Lower leg skin (tissue), 4 donors: Measurements from ENCODE around the gene SRSF10. TPM values are rescaled to one million over a fixed set of nuclear protein-coding genes. Genes with fewer than 3 reads are reported as not detected.
A peak's percentile ranks its signal among the peaks of the same experiment; 100 is the strongest.
"Not testable (repeated sequence)": the region's sequence is repeated elsewhere in the genome, so short reads cannot be mapped to it uniquely, and the experiment has no call there.

Experiments used
- DNase-seq, 2 donors: peaks; one replicate each; pipeline ENCODE4 v3.0.0-alpha.2; 2019; ENCODE audit warnings: low spot score in 2 of 2
- H3K4me3 ChIP-seq: fragments of 200-600 bp; sonication (generic); 2 replicates; pipeline ENCODE4 v1.5.1; 2017; ENCODE audit warnings: mild to moderate bottlenecking, low read depth; ENCODE audit not compliant: poor library complexity, severe bottlenecking
- POLR2A ChIP-seq, 2 donors: fragments of 450-650 bp; IDR thresholded peaks; one replicate each; pipeline ENCODE4 v1.6.1; 2016 to 2017; ENCODE audit warnings: antibody characterized with exemption in 2 of 2, mild to moderate bottlenecking in 1 of 2, moderate library complexity in 1 of 2
- WGBS, 2 donors: methylation state at CpG; one replicate each; pipeline ENCODE4 v1.1.5; 2018; 5-methylcytosine and 5-hydroxymethylcytosine counted together
- intact Hi-C: fragments of 100-400 bp; cut with DNase I; formaldehyde crosslinking; loops from one replicate; pipeline ENCODE4 v1.15.0; 2023; ENCODE audit warnings: low total_unique reads
- total RNA-seq, 4 donors: library from RNA; depleted of rRNA; stranded (reverse); fragments of >200 nt; gene quantifications; one replicate each; pipeline ENCODE4 v1.1.0, GENCODE V29; 2016
- TF ChIP-seq, protein P1 (sequence below), 3 donors: fragments of 450-650 bp; IDR thresholded peaks; one replicate each; pipeline ENCODE4 v1.5.1; 2016; ENCODE audit warnings: antibody characterized with exemption in 3 of 3, mild to moderate bottlenecking in 3 of 3, moderate library complexity in 2 of 3

The SRSF10 gene
- total RNA-seq, 4 donors from 2014 or later = 41.3 to 68.3 (median 47.4) TPM

DNA sequence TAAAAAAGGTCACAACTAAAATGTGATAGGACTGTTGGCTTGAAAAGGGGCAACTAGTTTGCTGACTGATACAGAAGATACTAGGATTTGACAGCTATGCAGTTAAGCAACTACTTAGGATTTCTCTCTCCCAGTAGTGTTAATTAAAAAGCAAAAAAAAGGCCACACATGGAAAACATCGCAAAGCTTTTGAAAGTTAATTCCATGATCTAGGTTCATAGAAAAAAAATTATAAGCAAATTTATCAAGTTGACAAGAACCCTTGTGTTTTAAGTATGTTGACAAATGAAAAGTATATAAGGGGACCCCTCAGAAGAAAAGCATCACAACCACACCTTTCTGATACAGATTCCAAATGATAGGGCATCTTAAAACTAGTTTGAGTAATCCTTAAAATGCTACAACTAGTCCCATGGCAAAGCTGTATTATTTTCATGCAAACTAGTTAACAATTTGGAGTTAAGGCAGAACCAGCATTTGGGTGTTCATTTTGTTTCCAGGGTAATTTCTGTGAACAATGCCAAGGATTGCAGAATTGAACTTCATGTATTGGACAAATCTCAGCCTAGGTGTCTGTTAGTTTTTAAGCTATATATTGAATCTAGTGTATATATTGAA is 16.4 kb downstream of the SRSF10 start:
- intact Hi-C loops = no loop called here
- 72 to 73% methylated on average over 1 of the region's 1 CpG for whole genome bisulfite sequencing, 2 donors
- no peak for DNase-seq
- H3K4me3 ChIP-seq = no peak overlapping the region
- TF ChIP-seq POLR2A (IDR thresholded peaks at IDR 0.05) = no peak
- TF ChIP-seq, protein P1, sequence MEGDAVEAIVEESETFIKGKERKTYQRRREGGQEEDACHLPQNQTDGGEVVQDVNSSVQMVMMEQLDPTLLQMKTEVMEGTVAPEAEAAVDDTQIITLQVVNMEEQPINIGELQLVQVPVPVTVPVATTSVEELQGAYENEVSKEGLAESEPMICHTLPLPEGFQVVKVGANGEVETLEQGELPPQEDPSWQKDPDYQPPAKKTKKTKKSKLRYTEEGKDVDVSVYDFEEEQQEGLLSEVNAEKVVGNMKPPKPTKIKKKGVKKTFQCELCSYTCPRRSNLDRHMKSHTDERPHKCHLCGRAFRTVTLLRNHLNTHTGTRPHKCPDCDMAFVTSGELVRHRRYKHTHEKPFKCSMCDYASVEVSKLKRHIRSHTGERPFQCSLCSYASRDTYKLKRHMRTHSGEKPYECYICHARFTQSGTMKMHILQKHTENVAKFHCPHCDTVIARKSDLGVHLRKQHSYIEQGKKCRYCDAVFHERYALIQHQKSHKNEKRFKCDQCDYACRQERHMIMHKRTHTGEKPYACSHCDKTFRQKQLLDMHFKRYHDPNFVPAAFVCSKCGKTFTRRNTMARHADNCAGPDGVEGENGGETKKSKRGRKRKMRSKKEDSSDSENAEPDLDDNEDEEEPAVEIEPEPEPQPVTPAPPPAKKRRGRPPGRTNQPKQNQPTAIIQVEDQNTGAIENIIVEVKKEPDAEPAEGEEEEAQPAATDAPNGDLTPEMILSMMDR (IDR thresholded peaks at IDR 0.05) = no peak

DNA sequence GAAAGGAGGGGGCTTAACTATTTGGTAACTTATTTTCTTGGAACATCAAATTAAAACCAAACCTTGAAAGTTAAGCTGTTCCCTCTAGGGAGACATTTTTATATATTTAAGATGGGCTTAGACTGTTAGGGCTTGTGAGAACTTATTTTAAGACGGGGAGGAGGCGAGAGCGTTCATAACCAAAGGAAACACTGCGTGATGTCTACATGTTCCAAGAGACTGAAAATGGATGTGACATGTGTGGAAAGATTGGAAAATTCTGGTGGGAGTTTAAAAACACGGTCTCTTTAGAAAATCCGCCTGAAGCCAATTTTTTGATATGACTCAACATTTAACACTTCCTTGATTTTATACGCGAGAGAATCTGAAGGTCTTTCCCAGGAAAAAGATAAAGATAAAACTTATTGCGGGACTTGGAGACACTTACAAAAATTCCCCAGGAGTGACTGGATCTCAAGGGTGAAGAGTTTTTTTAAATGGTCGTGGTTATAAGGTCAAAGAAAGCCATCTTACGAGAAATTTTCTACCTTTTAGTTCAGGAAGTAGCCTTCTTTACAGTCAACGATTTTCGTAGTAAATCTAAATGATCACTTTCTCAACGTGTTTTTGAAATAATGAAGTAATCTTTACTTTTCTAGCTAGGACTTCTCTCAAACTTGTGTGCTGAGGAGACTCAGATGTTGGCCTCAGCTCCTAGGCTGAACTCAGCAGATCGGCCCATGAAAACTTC is 19.7 kb downstream of the SRSF10 start:
- TF ChIP-seq, protein P1 (IDR thresholded peaks at IDR 0.05) = no peak
- no peak for TF ChIP-seq POLR2A (IDR thresholded peaks at IDR 0.05)
- no peak for DNase-seq
- H3K4me3 ChIP-seq = peak overlapping the region; percentile 71

DNA sequence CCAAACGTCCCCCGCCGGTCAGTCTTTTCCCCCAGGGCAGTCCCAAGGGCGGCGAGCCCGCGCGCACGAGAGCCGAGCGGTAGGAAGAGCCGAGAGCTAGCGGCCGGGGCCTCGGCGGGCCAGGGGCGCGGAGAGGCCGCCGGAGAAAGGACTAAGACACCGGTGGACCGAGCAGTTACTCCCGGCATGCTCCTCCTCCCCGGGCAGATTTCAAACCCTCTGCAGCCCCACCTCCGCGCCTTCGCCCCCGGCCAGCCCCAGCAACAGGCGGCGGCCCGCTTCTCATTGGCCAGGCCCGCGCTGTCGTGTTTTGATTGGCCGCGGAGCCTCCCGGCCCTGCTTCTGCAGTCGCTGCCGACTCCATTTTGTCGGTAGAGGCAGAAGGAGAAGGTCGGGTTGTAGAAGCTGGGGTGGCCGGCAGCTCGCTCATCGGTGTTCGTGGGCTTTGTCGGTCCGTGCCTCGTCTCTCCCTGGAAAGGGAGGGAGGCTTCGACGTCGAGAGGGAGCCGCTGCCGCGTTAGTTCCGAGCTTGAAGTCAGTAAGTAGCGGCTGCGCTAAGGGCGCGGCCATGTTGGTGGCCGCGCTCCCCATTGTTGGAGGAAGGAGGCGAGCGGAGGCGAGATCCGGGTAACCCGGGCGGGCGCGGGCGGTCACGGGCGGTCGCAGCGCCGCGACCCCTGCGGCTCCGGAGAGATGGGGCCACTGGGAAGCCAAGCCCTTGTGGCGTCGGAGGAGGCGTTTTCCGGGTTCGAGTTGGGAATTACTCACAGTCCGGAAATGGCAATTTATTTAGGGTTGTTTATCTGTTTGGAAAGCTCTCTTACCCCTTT is 20.5 kb downstream of the SRSF10 start, which contains the start of gene PNRC2:
Gene PNRC2 (plus strand): TSS at position 368 of the 830 bp plus-strand sequence. CDS start 1,630 bp downstream, outside the sequence.
- 0 to 1% methylated on average over 62 to 80 of the region's 84 CpGs for WGBS, 2 donors

More for the DNA sequence above, 19.7 kb downstream of the SRSF10 start:
- intact Hi-C loops = no loop called here
- 0% methylated on average over 15 of the region's 15 CpGs for WGBS, 2 donors

DNA sequence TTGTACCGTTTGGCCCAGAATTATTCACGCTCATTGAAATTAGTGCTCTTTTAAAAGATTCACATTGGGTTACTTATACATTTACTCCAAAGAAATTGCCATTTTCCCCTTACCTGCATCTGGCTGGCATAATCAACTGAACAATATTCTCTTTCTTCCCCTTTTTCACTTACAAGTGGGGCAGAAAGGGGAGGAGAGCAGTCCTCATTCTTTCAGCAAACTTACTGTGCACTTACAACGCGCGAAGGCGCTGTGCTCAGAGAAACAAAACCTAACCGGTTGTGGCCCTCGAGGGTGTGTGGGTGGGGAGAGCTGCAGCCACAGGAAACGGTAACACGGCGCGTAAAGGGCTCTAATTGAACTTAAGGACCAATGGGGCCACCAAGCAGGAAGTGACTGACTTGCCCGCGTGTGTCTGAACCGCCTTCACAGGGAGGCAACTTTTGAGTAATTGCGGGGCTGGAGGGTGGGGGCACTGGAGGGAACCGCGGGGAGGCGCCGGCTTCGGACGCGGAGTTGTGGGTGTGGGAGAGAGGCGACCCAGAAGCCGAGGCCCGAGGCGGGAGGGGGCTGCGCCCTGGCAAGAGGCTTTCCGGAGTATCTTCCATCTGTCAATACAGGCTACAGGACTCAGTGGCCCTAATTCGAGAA is 21.2 kb downstream of the SRSF10 start:
- 0 to 1% methylated on average over 30 of the region's 30 CpGs for WGBS, 2 donors
- H3K4me3 ChIP-seq = peak overlapping the region; percentile 71
- peak; percentile 90 to 97 for DNase-seq
- TF ChIP-seq, protein P1 (IDR thresholded peaks at IDR 0.05) = no peak
- no peak for TF ChIP-seq POLR2A (IDR thresholded peaks at IDR 0.05)
- intact Hi-C loops = no loop called here

More for the DNA sequence above, 20.5 kb downstream of the SRSF10 start, which contains the start of gene PNRC2:
- peak in 1 of 2 donors; percentile 90 for TF ChIP-seq POLR2A (IDR thresholded peaks at IDR 0.05)
- TF ChIP-seq, protein P1 (IDR thresholded peaks at IDR 0.05) = no peak
- peak; percentile 97 to 100 for DNase-seq
- intact Hi-C loops = no loop called here
- H3K4me3 ChIP-seq = peak within 1 kb of the TSS; percentile 71

DNA sequence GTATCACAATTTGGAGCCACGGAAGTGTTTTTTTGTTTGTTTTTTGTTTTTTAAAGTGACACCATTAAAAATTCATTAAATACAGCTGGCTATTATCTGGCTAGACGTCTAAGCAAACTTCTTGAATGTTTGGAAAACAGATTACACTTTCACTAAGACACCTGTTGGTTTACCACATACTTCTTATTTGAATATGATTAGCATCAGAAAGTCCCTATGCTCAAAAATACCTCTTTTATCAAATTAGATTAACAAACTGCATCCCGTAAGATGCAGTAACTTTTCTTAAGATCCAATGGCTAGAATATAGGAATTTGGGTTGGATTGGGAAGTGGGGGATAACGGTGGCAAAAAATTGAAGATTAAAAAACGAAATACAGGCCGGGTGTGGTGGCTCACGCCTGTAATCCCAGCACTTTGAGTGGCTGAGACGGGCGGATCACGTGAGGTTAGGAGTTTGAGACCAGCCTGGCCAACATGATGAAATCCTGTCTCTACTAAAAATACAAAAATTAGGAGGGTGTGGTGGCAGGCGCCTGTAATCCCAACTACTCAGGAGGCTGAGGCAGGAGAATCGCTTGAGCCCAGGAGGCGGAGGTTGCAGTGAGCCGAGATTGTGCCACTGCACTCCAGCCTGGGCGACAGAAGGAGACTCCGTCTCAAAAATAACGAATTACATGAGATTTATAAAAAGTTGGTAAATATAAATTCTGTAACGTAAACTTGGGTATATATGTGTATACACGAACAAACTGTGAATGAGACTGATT is 21.9 kb downstream of the SRSF10 start:
- intact Hi-C loops, H3K4me3 ChIP-seq: not testable (repeated sequence)
- DNase-seq = peak in 1 of 2 donors; percentile 87
- 45 to 50% methylated on average over 19 of the region's 19 CpGs for WGBS, 2 donors
